HG02763 (cell line): Measurements from ENCODE around the gene CD300E.
"Not testable (repeated sequence)": the region's sequence is repeated elsewhere in the genome, so short reads cannot be mapped to it uniquely, and the experiment has no call there.

Experiments used
- ATAC-seq: cut with Tn5 transposase; IDR thresholded peaks from one replicate; pipeline ENCODE4 v1.9.1; 2021; ENCODE audit warnings: mild to moderate bottlenecking, moderate library complexity; ENCODE audit not compliant: unreplicated experiment

The CD300E gene

GRCh38 chr17:74636541-74637085 lies 13.1 kb upstream of the CD300E start:
- ATAC-seq, result not testable (repeated sequence)

- ATAC-seq, result no peak
Measured at GRCh38 chr17:74635418-74635817, 11.9 kb upstream of the CD300E start.

- ATAC-seq, result no peak
Measured at GRCh38 chr17:74633326-74633725, 9.8 kb upstream of the CD300E start.

GRCh38 chr17:74632617-74633016 lies 9.1 kb upstream of the CD300E start:
- ATAC-seq, result no peak

GRCh38 chr17:74631468-74632450 lies 8.2 kb upstream of the CD300E start:
- ATAC-seq, result no peak

GRCh38 chr17:74630251-74630650 lies 6.7 kb upstream of the CD300E start:
- not testable (repeated sequence) for ATAC-seq

- ATAC-seq, result no peak
Measured at GRCh38 chr17:74625661-74626060, 2.1 kb upstream of the CD300E start.

- ATAC-seq, result no peak
Measured at GRCh38 chr17:74624131-74624530, 593 bp upstream of the CD300E start.

- no peak for ATAC-seq
Measured at GRCh38 chr17:74619077-74619673, 4.4 kb downstream of the CD300E start.

- no peak for ATAC-seq
Measured at GRCh38 chr17:74618451-74618850, 5.1 kb downstream of the CD300E start.

GRCh38 chr17:74616696-74617095 lies 6.8 kb downstream of the CD300E start:
- ATAC-seq, result no peak

- ATAC-seq, result no peak
Measured at GRCh38 chr17:74612046-74612445, 11.5 kb downstream of the CD300E start.

- ATAC-seq, result no peak
Measured at GRCh38 chr17:74610108-74610507, 13.4 kb downstream of the CD300E start.

GRCh38 chr17:74608511-74608910 lies 15.0 kb downstream of the CD300E start:
- ATAC-seq, result no peak

- ATAC-seq, result no peak
Measured at GRCh38 chr17:74607221-74607620, 16.3 kb downstream of the CD300E start.

GRCh38 chr17:74606050-74606449 lies 17.5 kb downstream of the CD300E start:
- ATAC-seq, result no peak

GRCh38 chr17:74605361-74605760 lies 18.2 kb downstream of the CD300E start:
- ATAC-seq, result no peak

GRCh38 chr17:74604761-74605160 lies 18.8 kb downstream of the CD300E start:
- ATAC-seq, result no peak

GRCh38 chr17:74604200-74604599 lies 19.3 kb downstream of the CD300E start:
- ATAC-seq, result no peak

GRCh38 chr17:74603746-74604145 lies 19.8 kb downstream of the CD300E start:
- ATAC-seq, result no peak

- no peak for ATAC-seq
Measured at GRCh38 chr17:74603037-74603635, 20.4 kb downstream of the CD300E start.
